HPDE6-E6E7 (cell line): ENCODE results near the gene LRRIQ3.

ENCODE experiments used
- DNase-seq: peaks from one replicate; pipeline ENCODE4 v3.0.0; 2011; ENCODE audit warnings: missing footprints; ENCODE audit errors: extremely low spot score

Gene LRRIQ3

GRCh38 chr1:74107394-74107793, 90.6 kb downstream of the LRRIQ3 start:
- DNase-seq: no peak

GRCh38 chr1:74091371-74091770, 106.6 kb downstream of the LRRIQ3 start:
- no peak for DNase-seq

GRCh38 chr1:74083128-74083527, 114.8 kb downstream of the LRRIQ3 start:
- DNase-seq: no peak

GRCh38 chr1:74065081-74065480, 132.9 kb downstream of the LRRIQ3 start:
- no peak for DNase-seq

- no peak for DNase-seq
Observed at GRCh38 chr1:74057719-74058118, 140.3 kb downstream of the LRRIQ3 start.

GRCh38 chr1:74053407-74053806, 144.6 kb downstream of the LRRIQ3 start:
- no peak for DNase-seq

GRCh38 chr1:74050386-74050785, 147.6 kb downstream of the LRRIQ3 start:
- no peak for DNase-seq

GRCh38 chr1:74038042-74038441, 159.9 kb downstream of the LRRIQ3 start:
- no peak for DNase-seq

GRCh38 chr1:74012583-74012982, 185.4 kb downstream of the LRRIQ3 start:
- DNase-seq: no peak

- no peak for DNase-seq
Observed at GRCh38 chr1:74011736-74012135, 186.2 kb downstream of the LRRIQ3 start.

- DNase-seq: no peak
Observed at GRCh38 chr1:74010206-74010605, 187.8 kb downstream of the LRRIQ3 start.

- no peak for DNase-seq
Observed at GRCh38 chr1:74005533-74005932, 192.4 kb downstream of the LRRIQ3 start.

- DNase-seq: no peak
Observed at GRCh38 chr1:74003806-74004205, 194.2 kb downstream of the LRRIQ3 start.

- DNase-seq: no peak
Observed at GRCh38 chr1:73998348-73998959, 199.5 kb downstream of the LRRIQ3 start.

GRCh38 chr1:73980324-73981040, 217.5 kb downstream of the LRRIQ3 start:
- no peak for DNase-seq

- DNase-seq: no peak
Observed at GRCh38 chr1:73979684-73980083, 218.3 kb downstream of the LRRIQ3 start.

- no peak for DNase-seq
Observed at GRCh38 chr1:73978964-73979363, 219.0 kb downstream of the LRRIQ3 start.
